Measurements from ENCODE around the gene GGN.
"Not testable (repeated sequence)": the region's sequence is repeated elsewhere in the genome, so short reads cannot be mapped to it uniquely, and the experiment has no call there.

The GGN gene

DNA sequence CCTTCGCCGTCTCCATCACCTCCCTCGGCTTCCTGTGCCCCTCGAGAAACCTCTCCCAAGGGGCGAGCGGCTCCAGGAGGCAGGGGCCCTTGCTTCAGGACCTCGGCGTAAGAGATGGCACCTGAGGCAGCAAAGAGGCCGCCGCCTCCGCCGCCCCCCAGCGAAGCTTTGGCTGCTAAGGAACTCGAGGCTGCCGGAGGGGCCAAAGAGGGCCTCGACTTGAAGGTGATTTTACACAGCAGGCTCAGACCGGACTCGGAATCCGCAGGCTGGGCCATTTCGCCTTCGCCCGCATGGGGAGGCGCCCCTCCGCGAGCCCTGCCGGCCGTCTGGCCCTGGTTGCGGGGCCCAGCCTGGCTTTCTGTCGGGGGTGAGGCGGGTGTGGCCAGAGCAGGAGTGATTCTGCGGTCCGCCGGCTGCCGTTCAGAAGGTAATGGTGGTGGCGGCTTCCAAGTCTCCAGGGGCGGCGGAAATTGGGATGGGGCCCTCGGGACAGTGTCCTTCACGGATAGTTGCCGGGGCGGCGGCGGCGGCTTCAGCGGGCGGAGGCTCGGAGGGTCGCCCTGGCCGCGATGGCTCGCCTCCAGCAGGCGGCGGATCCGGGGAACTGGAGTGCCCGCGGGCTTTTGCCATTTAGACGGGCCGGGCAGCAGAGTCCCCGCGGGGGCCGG is 1.4 kb downstream of the GGN start:
- no peak for DNase-seq (ENCODE audit: low spot score)

DNA sequence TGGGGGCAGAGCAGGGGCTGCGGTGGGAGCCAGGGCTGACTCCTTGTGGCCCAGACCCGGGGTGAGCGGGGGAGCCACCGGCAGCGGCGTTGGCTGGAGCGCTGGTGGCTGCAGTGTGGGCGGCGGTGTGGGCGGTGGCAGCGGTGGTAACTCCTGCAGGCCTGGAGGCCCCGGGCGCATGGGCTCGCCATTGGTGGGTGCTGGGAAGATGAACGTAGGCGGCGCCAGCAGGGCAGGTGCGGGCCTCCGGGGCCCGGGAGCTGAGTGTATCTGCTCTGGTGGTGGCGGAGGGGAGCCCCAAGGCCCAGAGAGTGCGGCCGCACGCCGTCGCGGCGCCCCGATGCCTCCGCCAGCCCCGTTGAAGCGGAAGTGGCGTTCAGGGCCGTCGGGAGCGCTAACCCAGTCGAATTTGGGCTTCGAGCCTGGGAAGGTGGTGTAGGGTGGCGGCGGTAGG is 2.0 kb downstream of the GGN start:
- DNase-seq (ENCODE audit: low spot score): no peak

DNA sequence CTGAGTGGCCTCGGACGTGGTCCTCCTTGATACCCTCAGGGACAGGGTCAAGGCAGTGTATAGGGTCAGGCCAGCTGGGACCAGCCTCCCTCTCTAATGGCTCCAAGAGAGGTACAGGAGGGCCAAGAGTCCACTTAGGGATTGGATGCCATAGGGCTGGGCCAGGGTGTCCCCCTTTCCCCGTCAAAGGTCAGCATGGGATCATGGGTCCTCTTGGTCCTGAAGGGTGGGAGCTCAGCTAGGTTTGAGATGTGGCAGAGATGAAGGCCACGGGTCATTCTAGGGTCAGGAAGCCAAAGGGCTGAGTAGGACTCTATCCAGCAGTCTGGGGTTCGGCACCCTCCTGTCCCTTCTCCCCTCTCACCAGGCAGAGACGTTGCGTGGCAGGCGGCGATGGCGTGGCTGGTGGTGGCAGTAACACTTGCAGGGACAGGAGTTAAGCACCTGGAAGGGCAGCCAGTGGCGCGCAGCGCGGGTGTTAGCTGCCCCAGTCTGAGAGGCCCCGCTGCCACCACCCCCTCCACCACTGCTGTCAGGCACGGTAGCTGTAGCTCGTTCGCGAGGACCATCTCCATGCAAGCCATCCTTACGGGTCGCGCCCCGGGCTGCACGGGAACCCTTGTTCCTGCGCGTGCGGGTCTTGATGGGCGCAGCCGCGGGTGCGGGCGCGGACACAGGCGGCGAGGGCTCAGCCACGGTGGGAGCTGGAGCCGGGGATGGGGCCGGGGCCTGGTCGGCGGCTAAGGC is 2.6 kb downstream of the GGN start:
- no peak for DNase-seq (ENCODE audit: low spot score)

DNA sequence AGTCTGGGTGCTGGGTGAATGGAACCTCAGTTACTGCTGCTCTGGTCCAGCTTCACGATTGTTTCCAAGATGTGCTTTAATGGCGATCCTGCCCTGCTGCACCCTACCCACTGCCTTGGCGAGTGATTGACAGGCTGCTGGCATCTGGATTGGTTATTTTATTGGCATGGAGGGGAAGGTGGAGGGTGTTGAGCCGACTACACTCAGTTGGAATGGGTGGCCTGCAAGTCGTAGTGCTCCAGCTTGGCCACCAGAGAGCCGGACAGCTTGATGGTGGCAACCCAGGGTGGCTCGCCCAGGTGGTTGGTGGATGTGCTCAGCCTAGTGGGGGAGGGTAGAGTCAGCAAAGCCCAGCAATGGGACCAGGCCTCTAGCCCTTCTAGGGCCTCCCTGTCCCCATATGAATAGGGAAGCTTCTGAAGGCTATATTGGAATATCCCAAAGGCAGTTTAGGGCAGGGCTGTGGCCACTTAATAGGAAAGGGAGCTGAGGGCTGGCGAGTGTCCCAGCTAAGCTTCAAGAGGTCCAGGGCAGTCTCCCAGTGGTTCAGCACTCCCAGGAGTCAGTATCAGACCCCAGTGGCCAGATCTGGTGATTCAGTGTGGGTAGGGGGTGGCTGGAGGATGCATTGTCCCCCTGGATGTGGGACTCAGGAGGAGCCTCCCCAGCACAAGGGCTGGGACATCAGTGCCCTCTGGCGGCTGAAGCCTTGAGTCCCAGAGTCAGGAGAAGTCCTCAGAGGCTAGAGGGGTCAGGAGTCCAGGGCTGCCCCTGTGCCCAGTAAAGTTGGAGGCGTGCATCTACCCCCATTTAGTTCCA is 3.4 kb downstream of the GGN start:
- DNase-seq (ENCODE audit: low spot score): no peak

DNA sequence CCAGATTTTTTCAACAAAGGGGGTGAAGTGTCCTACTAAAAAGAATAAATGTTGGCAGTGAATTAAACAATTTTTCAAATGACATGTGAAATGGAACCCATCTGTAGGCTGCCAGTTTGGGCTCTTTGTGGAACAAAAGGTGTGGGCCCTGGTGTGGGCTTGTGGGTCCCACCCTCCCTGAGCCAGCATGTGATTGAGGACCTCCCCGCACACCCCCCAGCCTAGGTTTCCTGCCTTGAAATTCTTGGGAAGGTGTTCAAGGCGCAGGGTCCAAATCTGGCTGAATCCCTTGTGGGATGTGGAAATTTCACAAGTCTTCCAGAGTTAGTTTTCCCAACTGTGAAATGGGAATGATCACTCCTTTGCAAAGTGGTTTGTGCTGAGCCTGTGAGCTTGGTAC is 4.1 kb downstream of the GGN start:
- DNase-seq (ENCODE audit: low spot score): no peak

DNA sequence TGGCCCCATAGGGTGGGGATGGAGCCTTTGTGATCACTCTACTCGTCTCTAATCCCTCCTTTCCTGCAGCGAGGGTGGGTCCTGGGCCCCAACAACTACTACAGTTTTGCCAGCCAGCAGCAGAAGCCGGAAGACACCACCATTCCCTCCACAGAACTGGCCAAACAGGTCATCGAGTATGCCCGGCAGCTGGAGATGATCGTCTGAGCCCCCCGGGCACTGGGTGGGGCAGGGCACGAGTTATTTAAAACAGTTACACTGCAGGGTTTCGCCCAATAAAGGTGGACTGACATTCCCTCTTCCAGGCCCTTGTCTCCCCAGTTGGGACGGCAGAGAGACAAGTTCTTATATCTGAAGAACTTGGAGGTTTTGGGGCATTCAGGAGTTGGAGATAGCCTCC is 4.7 kb downstream of the GGN start:
- no peak for DNase-seq (ENCODE audit: low spot score)

- DNase-seq (ENCODE audit: low spot score): no peak
Observed at GRCh38 chr19:38381138-38381537, 6.7 kb downstream of the GGN start.

DNA sequence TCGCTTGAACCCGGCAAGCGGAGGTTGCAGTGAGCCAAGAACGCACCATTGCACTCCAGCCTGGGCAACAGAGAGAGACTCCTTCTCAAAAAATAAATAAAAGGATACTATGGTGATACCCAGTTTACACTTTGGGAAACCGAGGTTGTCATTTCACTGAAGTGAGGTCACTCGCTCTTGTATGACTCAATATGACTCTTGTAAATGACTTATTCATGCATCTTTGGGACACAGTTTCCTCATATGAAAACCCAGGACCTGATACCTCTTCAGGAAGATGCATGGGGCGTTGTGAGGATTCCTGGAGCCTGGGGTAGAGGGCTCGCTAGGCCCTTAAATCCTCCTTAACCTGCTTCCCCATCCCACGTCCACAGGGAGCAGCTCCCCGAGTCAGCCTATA is 9.0 kb downstream of the GGN start:
- DNase-seq (ENCODE audit: low spot score): no peak

- no peak for DNase-seq (ENCODE audit: low spot score)
Observed at GRCh38 chr19:38377052-38377451, 10.8 kb downstream of the GGN start.

DNA sequence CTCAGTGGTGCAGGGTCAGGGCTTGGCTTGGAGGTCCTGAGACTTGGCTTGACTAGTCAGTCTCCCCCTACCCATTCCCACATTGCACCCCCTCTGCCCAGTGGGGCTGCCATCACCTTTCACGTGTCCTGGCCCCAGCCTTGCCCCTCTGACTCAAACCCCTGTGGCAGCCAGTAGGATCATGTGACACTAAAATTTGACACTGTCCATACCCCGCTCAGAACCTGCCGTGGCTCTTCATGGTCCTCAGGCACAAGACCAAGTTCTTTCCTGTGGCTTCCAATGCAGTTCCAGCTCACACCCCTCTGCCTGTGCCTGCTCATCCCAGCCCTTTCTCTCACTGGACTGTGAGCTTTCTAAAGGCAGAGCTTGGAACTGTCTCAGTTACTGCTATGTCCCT is 11.3 kb downstream of the GGN start:
- DNase-seq (ENCODE audit: low spot score): no peak

DNA sequence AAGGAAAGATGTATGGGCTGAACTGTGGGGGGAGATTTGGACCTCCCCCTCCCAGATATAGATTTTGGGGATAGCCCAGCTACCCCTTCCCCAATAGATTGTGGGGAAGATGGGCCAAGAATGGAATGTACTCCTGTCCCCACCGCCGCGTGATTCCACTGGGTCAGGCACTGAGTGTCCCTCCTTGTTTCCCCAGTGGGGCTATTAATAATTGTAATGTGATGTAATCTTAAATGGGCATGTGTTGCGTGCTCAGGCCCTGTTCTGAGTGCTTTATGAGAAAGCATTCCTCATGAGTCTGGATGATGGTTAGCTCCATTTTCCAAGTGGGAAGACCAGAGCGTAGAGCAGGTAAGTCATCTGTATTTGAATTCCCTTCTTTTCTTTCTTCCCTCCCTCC is 12.1 kb downstream of the GGN start:
- DNase-seq (ENCODE audit: low spot score): no peak

- no peak for DNase-seq (ENCODE audit: low spot score)
Observed at GRCh38 chr19:38375098-38375493, 12.7 kb downstream of the GGN start.

DNA sequence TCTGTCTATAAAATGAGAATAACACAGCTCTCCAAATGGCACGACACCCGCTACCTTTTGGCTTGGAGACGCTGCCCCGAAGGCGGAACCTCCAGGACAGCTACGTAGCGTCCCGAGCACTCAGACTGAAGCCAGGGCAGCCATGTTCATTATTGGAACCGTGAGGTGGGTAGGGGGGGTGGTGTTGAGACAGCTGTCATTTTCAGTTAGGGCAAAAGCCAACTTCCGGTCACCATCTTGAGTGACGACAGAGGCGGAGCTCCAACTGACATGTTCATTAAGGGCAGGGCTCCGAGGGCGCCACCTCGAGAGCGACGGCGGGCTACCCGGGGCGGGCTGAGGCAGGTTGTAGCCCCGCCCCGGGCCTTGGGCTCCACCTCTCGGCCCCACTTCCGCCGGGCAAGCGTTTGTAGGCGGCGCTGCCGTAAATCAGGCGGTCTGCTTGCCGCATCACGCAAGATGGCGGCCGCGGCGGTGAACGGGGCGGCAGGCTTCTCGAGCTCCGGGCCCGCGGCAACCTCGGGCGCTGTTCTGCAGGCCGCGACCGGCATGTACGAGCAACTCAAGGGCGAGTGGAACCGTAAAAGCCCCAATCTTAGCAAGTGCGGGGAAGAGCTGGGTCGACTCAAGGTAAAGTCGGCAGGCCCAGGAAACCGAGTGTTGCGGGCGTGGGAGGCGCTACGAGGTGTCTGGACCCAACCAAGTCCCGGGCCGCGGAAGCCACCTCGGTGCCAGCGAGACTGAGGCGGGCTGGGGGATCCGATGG is 13.3 kb downstream of the GGN start, which contains the start of gene PSMD8:
Gene PSMD8, plus strand, starts transcription at position 240 of the 766 bp plus-strand sequence. Its CDS starts 31 bp downstream, at position 271.
- peak; percentile 100 for DNase-seq (ENCODE audit: low spot score)

GRCh38 chr19:38373907-38374331 is 13.9 kb downstream of the GGN start:
- DNase-seq (ENCODE audit: low spot score): no peak

DNA sequence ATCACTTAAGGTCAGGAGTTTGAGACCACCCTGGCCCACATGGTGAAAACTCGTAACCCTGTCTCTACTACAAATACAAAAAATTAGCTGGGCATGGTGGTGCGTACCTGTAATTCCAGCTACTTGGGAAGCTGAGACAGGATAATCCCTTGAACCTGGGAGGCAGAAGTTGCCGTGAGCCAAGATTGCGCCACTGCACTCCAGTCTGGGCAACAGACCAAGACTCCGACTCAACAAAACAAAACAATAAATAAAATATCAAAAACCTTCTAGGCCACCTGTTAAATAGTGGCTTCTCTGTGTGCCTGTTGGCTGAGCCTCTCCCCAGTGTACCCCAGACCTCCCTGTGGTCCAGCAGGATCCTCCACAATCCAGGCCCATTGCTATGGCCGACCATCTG is 16.8 kb downstream of the GGN start:
- DNase-seq (ENCODE audit: low spot score): no peak

GRCh38 chr19:38370299-38370698 is 17.5 kb downstream of the GGN start:
- peak; percentile 42 for DNase-seq (ENCODE audit: low spot score)

DNA sequence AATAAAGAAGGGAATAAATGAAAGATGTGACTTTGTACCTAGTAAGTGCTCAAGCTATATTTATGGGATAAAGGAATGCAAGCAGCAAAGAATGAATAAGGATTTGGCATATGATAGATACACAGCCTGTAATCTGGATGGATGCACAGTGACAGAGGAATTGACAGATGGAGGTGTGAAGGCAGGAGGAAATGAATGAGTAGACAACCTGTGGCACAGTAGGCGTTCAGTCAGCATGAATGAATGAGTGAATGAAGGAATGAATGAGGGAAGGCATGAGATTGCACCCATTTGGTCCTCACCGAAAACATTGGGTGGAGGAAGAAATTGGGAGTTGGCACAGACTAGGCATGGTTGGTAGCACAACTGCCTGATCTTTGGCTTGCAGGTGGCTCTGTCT is 18.2 kb downstream of the GGN start:
- no peak for DNase-seq (ENCODE audit: low spot score)

- DNase-seq (ENCODE audit: low spot score): no peak
Observed at GRCh38 chr19:38367041-38367440, 20.8 kb downstream of the GGN start.

- DNase-seq (ENCODE audit: low spot score): not testable (repeated sequence)
Observed at GRCh38 chr19:38362946-38363688, 24.7 kb downstream of the GGN start.

DNA sequence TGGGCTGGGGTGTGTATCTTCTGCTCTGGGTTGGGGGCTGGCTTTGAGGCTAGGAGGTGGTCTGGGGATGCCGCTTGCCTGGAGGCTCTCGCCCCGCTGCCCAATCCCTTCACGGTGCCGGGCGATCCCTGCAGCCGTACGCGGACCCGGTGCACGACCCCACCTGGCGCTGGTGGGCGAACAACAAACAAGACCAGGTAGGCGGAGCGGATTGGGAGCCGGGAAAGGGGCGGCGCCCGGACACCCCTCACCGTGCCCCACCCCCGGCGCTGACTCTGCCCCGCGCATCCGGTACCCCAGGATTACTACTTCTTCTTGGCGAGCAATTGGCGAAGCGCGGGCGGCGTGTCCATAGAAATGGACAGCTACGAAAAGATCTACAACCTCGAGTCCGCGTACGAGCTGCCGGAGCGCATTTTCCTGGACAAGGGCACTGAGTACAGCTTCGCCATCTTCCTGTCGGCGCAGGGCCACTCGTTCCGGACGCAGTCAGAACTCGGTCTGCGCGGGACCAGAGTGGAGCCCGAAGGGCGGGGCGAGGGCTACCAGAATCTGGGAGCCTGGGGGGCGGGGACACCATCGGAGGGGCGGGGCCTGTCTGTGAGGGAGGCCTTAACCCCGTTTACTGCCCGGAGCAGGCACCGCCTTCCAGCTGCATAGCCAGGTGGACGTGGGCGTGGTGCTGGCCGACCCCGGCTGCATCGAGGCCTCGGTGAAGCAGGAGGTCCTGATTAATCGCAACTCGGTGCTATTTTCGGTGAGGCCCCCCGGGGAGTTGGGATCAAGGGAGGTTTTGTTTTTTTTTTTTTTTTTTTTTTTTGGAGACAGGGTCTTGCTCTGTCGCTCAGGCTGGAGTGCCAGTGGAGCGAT is 25.5 kb downstream of the GGN start:
- DNase-seq (ENCODE audit: low spot score): no peak
